Measurements from ENCODE around the gene IMMP2L. TPM values are rescaled to one million over a fixed set of nuclear protein-coding genes. Genes with fewer than 3 reads are reported as not detected.

Gene IMMP2L
- total RNA-seq, 1 donor from 2014 or later: 19.0 TPM

- H3K4me3 ChIP-seq (ENCODE audit: low read depth, low read length): no peak overlapping the region
- FAIRE-seq: no peak
Observed at GRCh38 chr7:110750931-110751605, 811.2 kb downstream of the IMMP2L start.

GRCh38 chr7:110733221-110733620 lies 829.1 kb downstream of the IMMP2L start:
- no peak for TF ChIP-seq CTCF (IDR thresholded peaks at IDR 0.05; ENCODE audit: insufficient read depth, low read length, severe bottlenecking)
- no peak overlapping the region for H3K4me3 ChIP-seq (ENCODE audit: low read depth, low read length)
- H3K36me3 ChIP-seq (ENCODE audit: control insufficient read depth, insufficient read depth, low read length): no peaks in the 10 kb centered on the region
- no peaks in the 10 kb centered on the region for H3K27me3 ChIP-seq (ENCODE audit: control insufficient read depth, insufficient read depth, low read length)
- no peak for FAIRE-seq
- no peak for DNase-seq (ENCODE audit: low read depth)

More at GRCh38 chr7:110750931-110751605, 811.2 kb downstream of the IMMP2L start:
- no peak for DNase-seq (ENCODE audit: low read depth)
- TF ChIP-seq CTCF (IDR thresholded peaks at IDR 0.05; ENCODE audit: insufficient read depth, low read length, severe bottlenecking): no peak
- no peaks in the 10 kb centered on the region for H3K27me3 ChIP-seq (ENCODE audit: control insufficient read depth, insufficient read depth, low read length)
- H3K36me3 ChIP-seq (ENCODE audit: control insufficient read depth, insufficient read depth, low read length): no peaks in the 10 kb centered on the region

- DNase-seq (ENCODE audit: low read depth): no peak
- no peak for FAIRE-seq
- H3K4me3 ChIP-seq (ENCODE audit: low read depth, low read length): no peak overlapping the region
- no peaks in the 10 kb centered on the region for H3K36me3 ChIP-seq (ENCODE audit: control insufficient read depth, insufficient read depth, low read length)
- no peaks in the 10 kb centered on the region for H3K27me3 ChIP-seq (ENCODE audit: control insufficient read depth, insufficient read depth, low read length)
- no peak for TF ChIP-seq CTCF (IDR thresholded peaks at IDR 0.05; ENCODE audit: insufficient read depth, low read length, severe bottlenecking)
Observed at GRCh38 chr7:110724811-110725210, 837.5 kb downstream of the IMMP2L start.

GRCh38 chr7:110721395-110721794 lies 840.9 kb downstream of the IMMP2L start:
- no peak overlapping the region for H3K4me3 ChIP-seq (ENCODE audit: low read depth, low read length)

GRCh38 chr7:110720626-110721025 lies 841.7 kb downstream of the IMMP2L start:
- Histone ChIP-seq H3K4me3 (ENCODE audit: low read depth, low read length) (no peak overlapping the region), H3K27me3 (ENCODE audit: control insufficient read depth, insufficient read depth, low read length) (no peaks in the 10 kb centered on the region), H3K36me3 (ENCODE audit: control insufficient read depth, insufficient read depth, low read length) (no peaks in the 10 kb centered on the region)
- no peak for FAIRE-seq
- TF ChIP-seq CTCF (IDR thresholded peaks at IDR 0.05; ENCODE audit: insufficient read depth, low read length, severe bottlenecking): no peak
- DNase-seq (ENCODE audit: low read depth): no peak

More at GRCh38 chr7:110721395-110721794, 840.9 kb downstream of the IMMP2L start:
- FAIRE-seq (no peak), DNase-seq (ENCODE audit: low read depth) (no peak)
- no peaks in the 10 kb centered on the region for H3K36me3 ChIP-seq (ENCODE audit: control insufficient read depth, insufficient read depth, low read length)
- no peak for TF ChIP-seq CTCF (IDR thresholded peaks at IDR 0.05; ENCODE audit: insufficient read depth, low read length, severe bottlenecking)
- no peaks in the 10 kb centered on the region for H3K27me3 ChIP-seq (ENCODE audit: control insufficient read depth, insufficient read depth, low read length)

- DNase-seq (ENCODE audit: low read depth): no peak
- Histone ChIP-seq H3K27me3 (ENCODE audit: control insufficient read depth, insufficient read depth, low read length) (no peaks in the 10 kb centered on the region), H3K36me3 (ENCODE audit: control insufficient read depth, insufficient read depth, low read length) (no peaks in the 10 kb centered on the region), H3K4me3 (ENCODE audit: low read depth, low read length) (no peak overlapping the region)
- FAIRE-seq: no peak
- no peak for TF ChIP-seq CTCF (IDR thresholded peaks at IDR 0.05; ENCODE audit: insufficient read depth, low read length, severe bottlenecking)
Observed at GRCh38 chr7:110719741-110720140, 842.6 kb downstream of the IMMP2L start.
